MV-4-11 (cell line): Measurements from ENCODE around the gene ZNF365.

Experiments
- DNase-seq: peaks from one replicate; lab custom pipeline; 2025; lab: John Stamatoyannopoulos, UW

ZNF365 gene

DNA sequence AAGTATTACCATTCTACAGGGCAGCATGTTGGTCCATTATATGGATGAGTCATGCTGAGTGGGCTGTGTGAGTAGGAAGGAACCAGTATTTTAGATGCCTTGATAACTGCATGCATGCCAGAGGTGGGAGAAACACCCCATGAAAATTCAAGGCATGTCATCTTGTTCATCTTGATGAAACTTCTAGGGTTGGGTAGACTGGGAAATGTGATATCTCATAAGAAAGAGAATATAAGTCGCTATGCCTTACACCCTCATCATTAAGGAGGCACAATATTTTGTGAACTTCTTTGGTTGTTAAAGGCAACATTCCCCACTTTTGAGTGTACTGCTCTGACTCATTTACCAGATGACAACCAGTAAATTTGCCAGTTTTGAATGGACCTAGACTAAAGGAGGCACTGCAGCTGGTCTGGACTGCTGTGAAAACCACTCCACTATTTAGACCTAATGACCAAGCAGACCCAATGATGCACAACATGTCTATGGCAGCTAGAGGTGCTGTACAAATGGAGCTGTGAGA lies 48.0 kb downstream of the ZNF365 start:
- DNase-seq = no peak

DNA sequence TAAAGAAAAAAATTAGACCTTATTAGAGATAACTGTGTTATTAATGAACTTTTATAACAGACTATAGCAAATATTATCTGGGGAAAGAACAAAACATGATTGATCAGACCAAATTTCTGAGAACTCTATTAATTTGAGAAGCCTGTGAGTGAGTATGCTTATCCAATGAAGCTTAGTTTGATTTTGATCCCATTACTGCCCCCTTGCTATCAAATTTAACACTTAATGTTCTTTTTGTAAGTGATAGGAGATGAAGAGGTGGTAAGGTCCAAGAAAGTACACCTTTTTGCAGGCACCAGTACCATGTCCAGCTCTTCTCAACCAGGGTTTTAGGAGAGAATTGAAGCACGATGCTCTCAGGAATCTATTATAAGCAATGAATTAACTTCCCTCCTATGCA lies 49.9 kb downstream of the ZNF365 start:
- no peak for DNase-seq

DNA sequence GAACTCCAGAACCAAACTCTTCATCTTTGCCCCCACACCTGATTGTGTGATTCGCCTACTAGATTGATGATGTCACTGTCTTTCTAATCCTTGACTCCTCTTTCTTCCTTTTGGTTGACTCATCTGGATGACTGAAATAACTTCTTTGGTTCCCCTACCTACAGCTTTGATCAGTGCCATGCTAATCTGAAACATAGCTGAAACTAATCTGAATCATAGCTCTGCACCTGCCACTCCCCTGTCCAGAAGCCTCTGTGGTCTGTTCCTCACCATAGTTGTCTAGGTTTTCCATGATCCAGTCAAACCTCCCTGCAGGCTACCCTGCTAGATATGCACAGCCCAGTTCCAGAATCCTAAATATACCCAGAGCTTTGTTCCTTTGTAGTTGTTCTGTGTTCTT lies 51.9 kb downstream of the ZNF365 start:
- no peak for DNase-seq

DNA sequence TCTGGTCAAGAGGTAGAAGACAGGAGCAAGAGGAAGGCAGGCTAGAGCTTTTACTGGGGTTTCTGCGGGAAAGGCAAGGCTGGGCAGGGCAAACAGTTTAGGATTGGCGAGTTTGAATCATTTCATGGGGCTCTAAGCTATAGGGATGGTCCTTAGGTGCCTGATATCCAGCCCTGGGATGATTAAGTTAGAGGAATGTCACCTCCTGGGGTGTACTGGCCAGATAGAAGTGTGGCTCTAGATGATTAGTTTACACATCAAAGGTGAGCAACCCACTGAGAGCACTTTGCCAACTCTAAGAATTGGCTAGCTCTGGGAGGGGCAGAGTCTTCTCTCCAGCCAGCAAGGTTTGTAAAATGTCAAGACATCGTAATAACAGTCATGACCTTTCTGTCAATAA lies 52.4 kb downstream of the ZNF365 start:
- no peak for DNase-seq

DNA sequence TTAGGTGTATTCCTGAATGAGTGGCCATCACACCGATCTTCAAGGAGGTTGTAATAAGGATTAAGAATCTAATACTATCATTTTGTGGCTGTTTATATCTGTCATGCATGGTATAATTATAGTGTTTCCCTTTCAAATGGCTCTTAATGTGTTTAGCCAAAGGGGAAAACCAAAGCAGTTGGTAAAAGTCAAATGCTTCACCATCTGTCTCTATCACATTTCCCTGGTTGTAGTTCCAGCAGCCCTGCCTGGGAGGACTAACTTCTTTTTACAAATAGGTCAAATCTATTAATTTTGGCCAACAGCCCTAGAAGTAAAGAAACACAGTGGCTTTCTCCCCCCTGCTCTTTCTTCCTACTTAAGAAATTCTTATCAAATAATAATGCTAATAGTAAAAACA lies 56.7 kb downstream of the ZNF365 start:
- no peak for DNase-seq

DNA sequence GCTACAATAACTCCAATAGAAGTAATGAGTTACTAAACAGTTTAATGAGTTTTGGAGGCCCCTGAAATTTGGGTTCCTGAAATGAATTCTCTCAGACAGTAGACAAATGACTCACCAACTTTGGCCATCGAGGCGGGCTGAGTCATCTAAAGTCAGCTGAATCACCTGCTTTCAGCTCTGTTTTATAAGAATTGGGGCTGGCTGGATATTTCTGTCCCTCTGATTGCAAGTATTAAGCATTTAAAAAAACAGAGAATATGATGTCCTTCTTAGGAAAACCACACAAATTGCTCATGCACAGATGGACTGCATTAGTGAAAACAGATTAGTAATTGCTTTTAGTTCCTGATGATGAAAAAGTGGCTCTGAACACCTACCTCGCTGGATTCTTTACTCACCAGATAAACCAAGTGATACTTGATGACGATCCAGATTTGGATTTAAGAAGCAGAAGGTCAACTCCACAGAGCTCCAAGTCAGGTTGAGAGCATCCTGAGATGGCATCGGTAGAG lies 59.1 kb downstream of the ZNF365 start:
- peak; percentile 66 for DNase-seq

DNA sequence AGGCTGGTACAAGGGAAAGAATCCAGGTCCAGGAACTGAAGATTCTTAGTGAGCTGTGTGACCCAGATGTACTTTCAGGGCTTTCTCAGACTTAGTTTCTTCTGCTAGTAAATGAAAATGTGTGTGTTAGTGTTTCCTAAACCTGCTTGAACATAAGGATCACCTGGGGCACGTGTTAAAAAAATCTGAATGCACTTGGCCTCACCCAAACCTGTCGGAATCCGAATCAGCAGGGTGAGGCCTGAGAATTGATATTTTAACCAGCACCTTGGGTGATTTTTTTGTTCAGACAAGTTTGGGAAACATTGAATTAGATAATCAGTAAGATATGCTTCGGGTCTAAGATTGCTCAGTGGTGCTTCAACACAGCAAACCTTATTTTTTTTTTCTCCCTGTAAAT lies 59.7 kb downstream of the ZNF365 start:
- DNase-seq = no peak

DNA sequence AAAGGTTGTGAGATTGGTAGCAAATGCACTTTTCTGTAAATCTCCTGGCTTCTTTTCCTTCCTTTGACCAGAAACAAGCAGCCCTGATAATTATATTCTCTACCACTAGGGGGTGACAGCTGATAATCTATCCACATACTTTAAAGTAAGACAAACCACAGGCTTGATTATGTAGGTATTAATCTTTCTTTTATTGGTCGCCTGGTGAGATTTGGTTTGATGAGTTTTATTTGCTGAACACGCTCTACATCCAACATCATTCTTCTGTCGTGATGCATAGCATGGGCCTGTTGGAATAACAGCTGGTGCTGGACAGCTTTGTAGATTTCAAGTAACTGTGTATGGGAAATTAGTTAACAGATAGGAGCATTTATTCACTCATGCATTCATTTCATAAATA lies 63.5 kb downstream of the ZNF365 start:
- DNase-seq = peak; percentile 56

DNA sequence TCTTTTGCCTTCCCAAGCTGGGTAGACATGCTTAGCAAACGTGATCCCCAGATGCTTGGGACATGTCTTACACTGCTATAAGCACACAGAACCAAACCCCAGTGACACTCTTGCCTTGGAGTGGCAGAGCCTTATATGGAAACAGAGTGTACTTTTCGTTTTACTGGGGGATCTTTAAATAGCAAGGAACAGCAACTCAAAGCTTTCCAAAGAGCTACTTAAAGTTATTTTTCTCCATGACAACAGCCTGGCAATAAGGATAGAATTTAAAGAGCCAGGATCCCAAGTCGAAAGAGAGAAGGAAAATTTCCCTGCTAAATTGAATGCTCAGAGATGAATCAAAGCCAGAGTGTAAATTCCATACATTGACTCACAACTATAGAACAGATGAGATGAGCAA lies 67.8 kb downstream of the ZNF365 start:
- no peak for DNase-seq

DNA sequence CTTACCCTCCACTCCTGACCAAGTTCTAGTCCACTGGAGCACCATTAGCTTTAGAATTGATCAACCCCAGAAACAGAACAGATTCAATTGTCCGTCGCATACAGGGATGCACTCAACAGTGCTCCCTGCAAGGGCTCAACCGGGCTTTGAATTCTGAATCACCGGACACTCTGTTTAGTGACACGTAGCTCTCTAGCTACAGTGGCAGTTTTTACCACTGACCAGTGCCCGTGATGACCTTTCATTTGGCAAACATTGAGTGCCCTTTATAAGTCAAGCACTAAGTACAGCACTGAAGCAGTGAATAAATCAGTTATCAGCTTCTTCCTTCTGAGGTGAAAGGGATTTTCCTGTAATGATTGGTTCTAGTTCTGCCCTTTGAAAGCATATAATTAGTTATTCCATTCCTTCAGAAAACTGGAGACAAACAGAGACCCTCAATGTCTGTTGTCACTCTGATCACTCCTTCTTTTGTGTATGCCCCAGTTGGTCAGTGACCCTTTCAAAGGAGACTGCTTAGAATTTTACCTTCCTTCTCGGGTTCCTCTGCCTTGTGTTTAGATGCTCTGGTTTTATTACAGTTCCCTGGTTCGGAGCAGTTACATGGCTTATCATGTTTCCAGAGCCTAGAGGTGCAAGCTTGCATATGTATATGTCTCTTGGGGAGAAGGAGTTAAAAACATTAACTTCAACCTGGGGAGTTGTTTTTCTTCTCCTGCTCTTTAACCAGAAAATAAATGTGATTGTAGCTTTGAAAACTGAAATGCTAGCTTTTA lies 68.9 kb downstream of the ZNF365 start:
- no peak for DNase-seq

DNA sequence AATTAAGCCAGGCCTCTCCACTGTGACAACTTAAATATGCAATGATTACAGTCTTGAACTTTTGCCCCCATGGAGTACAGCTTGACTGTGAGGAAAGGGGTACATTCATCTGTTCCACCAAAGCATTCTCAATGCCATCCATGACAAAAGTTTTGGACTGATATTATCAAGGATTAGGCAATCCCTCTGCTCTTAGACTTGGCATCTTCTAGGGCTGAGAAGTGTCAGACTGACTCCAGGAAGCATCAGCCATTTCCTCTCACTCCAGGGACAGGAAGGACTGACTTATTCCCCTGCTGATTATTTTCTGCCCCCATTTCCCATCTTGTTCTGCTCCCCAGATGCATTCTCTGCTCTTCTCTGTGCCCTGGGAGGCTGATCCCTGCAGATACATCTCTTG lies 69.7 kb downstream of the ZNF365 start:
- no peak for DNase-seq

DNA sequence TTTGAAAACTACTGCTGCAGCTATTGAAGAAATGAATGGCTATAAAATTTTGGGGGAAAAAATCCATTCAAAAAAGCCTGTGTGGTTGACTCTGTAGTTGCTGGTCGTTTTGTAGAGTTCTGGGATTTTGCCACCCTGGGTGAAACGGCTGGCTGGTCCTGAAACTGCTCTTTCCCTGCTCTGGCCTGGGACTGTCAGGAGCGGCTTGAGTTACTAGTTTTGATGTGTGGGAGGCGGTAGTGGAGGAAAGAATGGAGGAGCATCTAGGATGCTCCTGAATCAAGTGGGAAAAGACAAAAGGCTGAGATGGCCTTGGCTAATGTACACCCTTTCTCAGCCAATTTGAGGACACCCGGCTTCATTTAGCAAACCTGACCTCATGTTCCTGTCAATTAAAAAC lies 72.5 kb downstream of the ZNF365 start:
- no peak for DNase-seq

DNA sequence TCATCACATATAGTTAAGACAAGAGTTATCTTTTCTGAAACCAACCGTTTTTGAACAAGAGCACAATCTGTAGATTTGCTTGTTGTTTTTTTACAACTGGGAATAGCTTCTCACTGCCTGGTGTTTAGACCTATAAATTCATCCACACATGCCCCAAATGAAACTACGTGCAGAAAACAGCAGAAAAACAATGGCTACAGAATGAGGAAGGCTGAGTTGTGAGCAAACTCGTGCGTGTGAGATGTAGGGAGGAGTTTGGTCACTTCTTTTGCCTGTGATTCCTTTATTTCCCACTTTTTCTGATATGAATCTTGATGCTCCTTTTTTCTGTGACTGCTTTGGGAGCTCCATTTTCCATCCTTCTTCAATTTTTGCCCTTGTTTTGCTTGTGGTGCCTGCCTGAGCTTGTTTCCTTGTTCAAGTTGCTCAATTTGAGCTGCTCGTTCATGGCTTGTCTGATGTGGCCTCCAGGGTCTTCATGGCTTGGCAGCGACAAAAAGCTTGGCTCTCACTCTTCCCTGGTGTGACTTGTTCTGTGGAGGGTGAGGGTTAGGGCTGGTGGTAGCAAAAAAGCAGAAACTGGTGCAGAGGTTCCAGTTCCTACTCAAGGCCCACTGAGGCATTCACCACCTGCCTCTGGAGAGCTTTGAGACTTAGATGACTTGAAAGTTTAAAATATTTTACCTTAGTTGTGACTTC lies 76.9 kb downstream of the ZNF365 start:
- no peak for DNase-seq

DNA sequence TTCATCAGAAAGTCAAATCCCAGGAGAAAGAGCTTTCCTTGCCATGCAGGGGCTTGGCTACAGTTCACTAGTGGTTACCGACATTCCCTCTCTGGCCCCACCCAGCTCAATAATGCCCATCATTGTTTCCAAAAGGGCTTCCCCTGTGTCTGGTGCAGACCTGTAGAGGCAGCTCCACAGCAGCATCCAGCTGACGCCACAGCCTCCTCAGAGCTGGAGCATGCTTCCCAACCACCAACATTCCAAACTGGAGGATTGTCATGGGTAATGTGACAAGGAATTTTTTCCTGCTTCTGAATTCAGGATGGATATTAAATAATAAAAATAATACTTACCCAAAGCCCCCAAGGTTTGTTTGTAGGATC lies 77.4 kb downstream of the ZNF365 start:
- no peak for DNase-seq
